ENCODE data around the gene INHA. TPM values are rescaled to one million over a fixed set of nuclear protein-coding genes. Genes with fewer than 3 reads are reported as not detected.

INHA gene
- polyA plus RNA-seq: 1 to 10 TPM in 1 of 3 donors, under 1 TPM in 2; 0.33 to 6.5 (median 0.56) TPM

DNA sequence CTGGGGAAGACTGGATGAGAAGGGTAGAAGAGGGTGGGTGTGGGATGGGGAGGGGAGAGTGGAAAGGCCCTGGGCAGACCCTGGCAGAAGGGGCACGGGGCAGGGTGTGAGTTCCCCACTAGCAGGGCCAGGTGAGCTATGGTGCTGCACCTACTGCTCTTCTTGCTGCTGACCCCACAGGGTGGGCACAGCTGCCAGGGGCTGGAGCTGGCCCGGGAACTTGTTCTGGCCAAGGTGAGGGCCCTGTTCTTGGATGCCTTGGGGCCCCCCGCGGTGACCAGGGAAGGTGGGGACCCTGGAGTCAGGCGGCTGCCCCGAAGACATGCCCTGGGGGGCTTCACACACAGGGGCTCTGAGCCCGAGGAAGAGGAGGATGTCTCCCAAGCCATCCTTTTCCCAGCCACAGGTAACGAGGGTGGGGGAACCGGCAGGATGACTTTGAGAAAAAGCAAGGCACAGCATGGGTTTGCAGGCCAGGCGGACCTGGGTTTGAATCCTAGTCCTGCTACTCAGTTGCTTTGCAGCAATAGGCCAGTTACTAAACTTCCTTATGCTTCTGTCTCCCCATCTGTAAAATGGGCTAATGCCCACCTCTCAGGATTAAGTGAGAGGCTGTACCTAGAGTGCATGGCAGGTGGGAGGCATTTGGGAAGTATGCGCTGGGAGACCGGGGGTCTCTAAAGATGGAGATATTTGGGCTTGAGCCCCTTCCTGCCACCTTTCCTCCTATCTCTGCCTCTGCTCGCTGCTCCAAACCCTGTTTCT is at the start of gene INHA:
INHA (plus strand) TSS at position 74 of the 765 bp plus-strand sequence; CDS start at position 139, 65 bp downstream.
- no peak within 1 kb of the TSS for H3K27ac ChIP-seq (ENCODE audit: low read depth, low read length)
- 76 to 90% (median 89%) methylated on average over 13 of the region's 13 CpGs for WGBS, 3 donors

GRCh38 chr2:219523031-219523671 is 49.0 kb upstream of the INHA start:
- WGBS, 3 donors: 15 to 28% (median 18%) methylated on average over 23 to 24 of the region's 24 CpGs
- H3K27ac ChIP-seq (ENCODE audit: low read depth, low read length): no peak overlapping the region

GRCh38 chr2:219524817-219525216 is 47.3 kb upstream of the INHA start:
- H3K27ac ChIP-seq (ENCODE audit: low read depth, low read length): no peak overlapping the region
- 91 to 97% (median 93%) methylated on average over 2 of the region's 2 CpGs for WGBS, 3 donors

DNA sequence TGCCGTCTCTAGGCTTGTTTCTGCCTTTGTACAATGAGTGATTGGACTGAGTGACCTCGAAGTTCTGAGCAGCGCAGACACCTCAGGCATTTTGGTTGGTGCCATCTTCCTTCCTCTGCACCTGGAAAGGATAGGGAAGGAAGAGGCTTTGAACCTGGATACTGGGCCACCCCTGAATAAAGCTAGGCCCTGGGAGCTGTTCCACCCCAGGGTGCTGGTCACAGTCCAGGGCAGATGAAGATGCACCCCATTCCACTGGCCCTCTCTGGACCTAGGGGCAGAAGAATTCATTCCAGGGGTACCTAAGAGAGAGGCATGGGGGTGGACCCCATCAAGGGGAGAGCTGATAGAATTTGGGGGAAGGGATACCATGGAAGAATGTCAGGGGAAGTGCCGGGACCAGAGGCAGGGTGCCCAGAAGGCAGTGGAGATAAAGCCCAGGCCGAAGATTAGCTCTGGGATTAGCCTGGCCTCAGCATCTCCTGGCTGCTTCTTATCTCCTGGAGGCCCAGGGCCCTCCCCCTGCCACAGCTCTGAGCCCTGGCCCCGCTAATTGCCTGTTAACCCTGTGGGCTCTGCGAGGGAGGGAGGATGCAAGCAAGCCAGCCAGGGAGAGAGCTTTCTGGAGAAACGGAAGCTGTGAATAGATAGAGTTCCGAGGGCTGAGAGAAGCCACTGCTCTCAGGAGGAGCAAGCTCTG is 46.4 kb upstream of the INHA start:
- 38 to 47% (median 45%) methylated on average over 9 of the region's 9 CpGs for WGBS, 3 donors
- no peak overlapping the region for H3K27ac ChIP-seq (ENCODE audit: low read depth, low read length)

- WGBS, 3 donors: 46 to 53% (median 49%) methylated on average over 10 to 11 of the region's 11 CpGs
- H3K27ac ChIP-seq (ENCODE audit: low read depth, low read length): no peak overlapping the region
Observed at GRCh38 chr2:219526320-219527075, 45.6 kb upstream of the INHA start.

GRCh38 chr2:219527076-219527394 is 45.1 kb upstream of the INHA start:
- 22 to 61% (median 60%) methylated on average over 6 of the region's 6 CpGs for WGBS, 3 donors
- no peak overlapping the region for H3K27ac ChIP-seq (ENCODE audit: low read depth, low read length)

- 50 to 70% (median 62%) methylated on average over 5 of the region's 5 CpGs for WGBS, 3 donors
- no peak overlapping the region for H3K27ac ChIP-seq (ENCODE audit: low read depth, low read length)
Observed at GRCh38 chr2:219527472-219527871, 44.6 kb upstream of the INHA start.

DNA sequence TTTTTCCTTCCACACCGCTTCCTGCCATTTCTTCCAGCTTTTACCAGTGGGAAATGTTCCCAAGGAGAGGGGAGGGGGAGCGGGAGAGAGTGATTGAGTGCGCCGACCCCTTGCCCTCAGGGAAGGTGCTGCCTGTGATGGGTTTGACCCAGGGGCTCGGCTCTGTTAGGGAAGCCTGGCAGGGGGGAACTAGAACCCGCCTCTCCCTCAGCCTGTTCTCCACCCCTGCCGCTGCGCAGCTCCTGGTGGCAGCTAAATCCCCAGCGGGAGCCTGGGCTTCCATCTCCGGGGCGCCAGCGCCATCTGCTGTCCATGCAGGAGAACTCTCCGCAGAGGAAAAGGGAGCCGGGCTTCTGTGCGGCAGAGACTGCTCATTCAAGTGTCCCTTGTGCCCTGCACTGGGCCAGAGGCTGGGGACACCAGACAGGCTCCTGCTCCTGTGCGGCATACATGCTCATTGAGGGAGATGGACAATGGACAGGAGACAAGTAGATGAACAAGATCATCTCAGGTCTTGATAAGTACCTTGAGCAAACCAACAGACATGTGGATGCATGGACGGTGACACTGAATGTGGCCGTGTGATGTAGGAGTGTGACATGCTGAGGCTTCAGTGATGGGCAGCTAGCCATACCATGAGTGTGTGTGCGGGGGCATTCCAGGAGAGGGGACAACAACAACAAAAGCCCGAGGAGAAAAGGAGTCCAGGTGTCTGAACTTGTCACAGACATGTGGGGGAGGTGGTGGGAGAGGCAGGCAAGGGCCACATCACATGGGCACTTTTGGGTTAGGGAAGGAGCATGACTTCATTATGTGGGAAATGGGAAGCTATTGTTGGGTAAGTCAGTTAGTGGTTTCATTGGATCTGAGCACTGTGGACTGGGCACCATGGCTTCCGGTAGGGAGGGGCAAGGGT is 41.8 kb upstream of the INHA start:
- H3K27ac ChIP-seq (ENCODE audit: low read depth, low read length): no peak overlapping the region
- 11 to 15% (median 14%) methylated on average over 21 of the region's 21 CpGs for WGBS, 3 donors

GRCh38 chr2:219531639-219532377 is 40.3 kb upstream of the INHA start:
- no peak overlapping the region for H3K27ac ChIP-seq (ENCODE audit: low read depth, low read length)
- 74 to 80% (median 79%) methylated on average over 20 of the region's 20 CpGs for WGBS, 3 donors

DNA sequence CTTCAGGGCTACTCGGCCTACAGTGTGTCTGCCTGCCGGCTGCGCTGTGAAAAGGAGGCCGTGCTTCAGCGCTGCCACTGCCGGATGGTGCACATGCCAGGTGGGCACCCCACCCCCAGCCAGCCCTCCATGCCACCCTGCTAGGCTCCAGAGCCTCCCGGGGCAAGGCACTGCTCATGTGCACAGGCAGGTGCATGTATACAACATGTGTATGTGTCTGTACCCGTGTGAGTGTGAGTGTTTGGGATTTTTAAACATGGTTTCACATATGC is 39.8 kb upstream of the INHA start:
- no peak overlapping the region for H3K27ac ChIP-seq (ENCODE audit: low read depth, low read length)
- WGBS, 3 donors: 76 to 89% (median 80%) methylated on average over 8 of the region's 8 CpGs

- H3K27ac ChIP-seq (ENCODE audit: low read depth, low read length): no peak overlapping the region
- WGBS, 3 donors: 78 to 89% (median 88%) methylated on average over 6 of the region's 6 CpGs
Observed at GRCh38 chr2:219533930-219534661, 38.0 kb upstream of the INHA start.

DNA sequence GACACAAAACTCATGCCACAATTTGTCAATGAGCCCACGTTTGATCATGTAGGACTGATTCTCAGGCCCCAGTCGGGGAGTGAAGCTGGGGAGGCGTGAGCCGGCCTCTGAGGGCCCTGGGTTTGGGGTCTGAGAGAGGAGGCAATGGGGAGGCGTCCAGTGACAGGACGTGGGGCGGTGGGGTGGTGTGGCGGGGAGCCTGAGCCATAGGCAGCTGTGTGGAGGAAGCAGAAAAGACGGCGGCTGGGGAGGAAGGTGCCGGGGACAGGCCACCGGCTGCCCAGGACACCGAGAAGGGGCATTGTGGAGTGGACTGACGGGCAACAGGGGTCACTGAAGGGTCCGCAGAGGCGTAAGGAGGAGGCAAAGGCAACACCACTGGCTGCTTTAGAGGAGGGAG is 35.7 kb upstream of the INHA start:
- H3K27ac ChIP-seq (ENCODE audit: low read depth, low read length): no peak overlapping the region
- 73 to 84% (median 76%) methylated on average over 16 of the region's 16 CpGs for whole genome bisulfite sequencing, 3 donors

GRCh38 chr2:219536967-219537366 is 35.1 kb upstream of the INHA start:
- WGBS, 3 donors: 48 to 66% (median 58%) methylated on average over 9 of the region's 9 CpGs
- no peak overlapping the region for H3K27ac ChIP-seq (ENCODE audit: low read depth, low read length)

GRCh38 chr2:219537657-219538488 is 34.2 kb upstream of the INHA start:
- H3K27ac ChIP-seq (ENCODE audit: low read depth, low read length): no peak overlapping the region
- WGBS, 3 donors: 46 to 51% (median 50%) methylated on average over 13 to 15 of the region's 15 CpGs

- 58 to 84% (median 60%) methylated on average over 6 of the region's 6 CpGs for WGBS, 3 donors
- no peak overlapping the region for H3K27ac ChIP-seq (ENCODE audit: low read depth, low read length)
Observed at GRCh38 chr2:219538504-219538951, 33.6 kb upstream of the INHA start.
